ENCODE results near the gene TPI1. TPM values are rescaled to one million over a fixed set of nuclear protein-coding genes. Genes with fewer than 3 reads are reported as not detected.
A peak's percentile ranks its signal among the peaks of the same experiment; 100 is the strongest.

TPI1 gene
- total and polyA plus RNA-seq, 4 donors = 190 to 547 (median 396) TPM

DNA sequence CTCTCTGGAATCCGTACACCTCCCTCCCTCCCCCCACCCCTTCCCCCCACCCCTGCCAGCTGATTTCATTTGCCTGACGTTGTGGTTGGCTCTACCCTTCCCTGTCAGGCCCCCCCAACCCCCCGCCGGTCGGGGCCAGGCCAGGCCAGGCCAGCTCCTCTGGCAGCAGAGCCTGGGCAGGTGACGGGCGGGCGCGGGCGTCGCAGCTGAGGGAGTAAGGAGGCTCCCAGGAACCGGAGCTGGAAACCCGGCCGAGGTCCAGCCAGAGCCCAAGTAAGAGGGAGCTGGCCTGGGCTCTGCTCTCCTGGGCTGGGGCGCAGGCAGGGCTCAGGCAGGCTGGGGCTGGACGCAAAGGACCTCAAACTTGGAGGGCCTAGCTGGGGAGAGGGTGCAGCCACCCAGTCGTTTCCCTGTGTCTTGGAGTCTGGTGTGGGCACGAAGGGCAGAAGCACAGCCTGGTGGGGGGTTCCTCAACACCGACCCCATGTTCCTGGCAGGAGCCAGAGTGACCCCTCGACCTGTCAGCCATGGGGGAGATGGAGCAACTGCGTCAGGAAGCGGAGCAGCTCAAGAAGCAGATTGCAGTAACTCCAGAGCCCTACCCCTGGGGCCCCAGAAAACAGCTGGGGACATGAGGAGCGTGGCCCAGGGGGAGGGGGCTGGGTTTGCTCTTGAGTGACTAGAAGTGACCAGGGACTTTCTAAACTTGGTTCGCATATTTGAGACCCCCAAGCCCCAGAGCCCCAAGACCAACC is 26.4 kb upstream of the TPI1 start, which contains the start of gene GNB3:
Gene GNB3, plus strand, starts transcription at position 165 of the 755 bp plus-strand sequence. Its CDS starts 363 bp downstream, at position 528.
- 75% methylated on average over 24 of the region's 24 CpGs for WGBS

DNA sequence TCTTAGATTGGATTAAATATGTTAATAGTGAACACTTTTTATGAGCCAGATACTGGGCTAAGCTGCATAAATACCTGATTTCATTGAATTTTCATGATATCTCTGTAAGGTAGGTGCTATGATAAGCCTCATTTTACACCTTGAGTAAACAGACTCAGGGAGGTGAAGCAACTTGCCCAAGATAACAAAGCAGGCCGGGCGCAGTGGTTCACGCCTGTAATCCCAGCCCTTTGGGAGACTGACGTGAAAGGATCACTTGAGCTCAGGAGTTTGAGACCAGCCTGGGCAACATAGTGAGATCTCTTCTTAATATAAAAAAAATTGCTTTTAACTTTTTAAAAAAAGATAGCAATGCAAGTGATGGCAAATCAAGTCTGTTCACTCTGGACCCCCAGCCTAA is 25.3 kb upstream of the TPI1 start:
- Histone ChIP-seq H3K36me3 (ENCODE audit: control insufficient read depth in 4 of 4, insufficient read depth in 3 of 4, low read depth in 1 of 4, low read length in 3 of 4) (peaks cover 0 to 2% (median 0%) of the 10 kb centered on the region in 4 donors), H3K27me3 (ENCODE audit: control insufficient read depth in 4 of 4, insufficient read depth in 4 of 4, low read length in 3 of 4) (no peaks in the 10 kb centered on the region), H3K27ac (ENCODE audit: low read depth in 1 of 2, low read length in 2 of 2) (no peak overlapping the region), H3K9me3 (ENCODE audit: control insufficient read depth in 4 of 4, low read length in 3 of 4) (no peaks in the 10 kb centered on the region), H3K4me3 (ENCODE audit: low read depth in 1 of 3, low read length in 3 of 3) (no peak overlapping the region), H3K4me1 (ENCODE audit: control insufficient read depth in 4 of 4, insufficient read depth in 4 of 4, low read length in 3 of 4) (no peaks in the 10 kb centered on the region), H3K9ac (ENCODE audit: low read depth in 1 of 2, low read length in 2 of 2) (no peak overlapping the region)
- no peak for DNase-seq (ENCODE audit: low spot score)
- TF ChIP-seq GABPA (IDR thresholded peaks at IDR 0.05 in 1 of 2, conservative IDR thresholded peaks at IDR 0.05 in 1 of 2) = no peak
- WGBS = 84% methylated on average over 4 of the region's 4 CpGs

More for the DNA sequence above, 26.4 kb upstream of the TPI1 start, which contains the start of gene GNB3:
- Histone ChIP-seq H3K9ac (ENCODE audit: low read depth in 1 of 2, low read length in 2 of 2) (no peak within 1 kb of the TSS), H3K27me3 (ENCODE audit: control insufficient read depth in 4 of 4, insufficient read depth in 4 of 4, low read length in 3 of 4) (no peaks in the 10 kb centered on the region), H3K4me3 (ENCODE audit: low read depth in 1 of 3, low read length in 3 of 3) (no peak within 1 kb of the TSS), H3K36me3 (ENCODE audit: control insufficient read depth in 4 of 4, insufficient read depth in 3 of 4, low read depth in 1 of 4, low read length in 3 of 4) (peaks cover 0 to 2% (median 0%) of the 10 kb centered on the region in 4 donors), H3K4me1 (ENCODE audit: control insufficient read depth in 4 of 4, insufficient read depth in 4 of 4, low read length in 3 of 4) (no peaks in the 10 kb centered on the region), H3K27ac (ENCODE audit: low read depth in 1 of 2, low read length in 2 of 2) (no peak within 1 kb of the TSS), H3K9me3 (ENCODE audit: control insufficient read depth in 4 of 4, low read length in 3 of 4) (no peaks in the 10 kb centered on the region)
- TF ChIP-seq NR2F2 (IDR thresholded peaks at IDR 0.05) (no peak), SP1 (IDR thresholded peaks at IDR 0.05) (no peak), FOXA2 (IDR thresholded peaks at IDR 0.05) (no peak), JUND (IDR thresholded peaks at IDR 0.05) (no peak), RXRA (IDR thresholded peaks at IDR 0.05) (no peak), HNF4G (IDR thresholded peaks at IDR 0.05) (no peak), TAF1 (conservative IDR thresholded peaks at IDR 0.05) (no peak), EGR1 (IDR thresholded peaks at IDR 0.05; ENCODE audit: low read depth in 2 of 2) (no peak)
- TF ChIP-seq, protein P1, sequence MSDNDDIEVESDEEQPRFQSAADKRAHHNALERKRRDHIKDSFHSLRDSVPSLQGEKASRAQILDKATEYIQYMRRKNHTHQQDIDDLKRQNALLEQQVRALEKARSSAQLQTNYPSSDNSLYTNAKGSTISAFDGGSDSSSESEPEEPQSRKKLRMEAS (IDR thresholded peaks at IDR 0.05) = no peak
- TF ChIP-seq, protein P2, sequence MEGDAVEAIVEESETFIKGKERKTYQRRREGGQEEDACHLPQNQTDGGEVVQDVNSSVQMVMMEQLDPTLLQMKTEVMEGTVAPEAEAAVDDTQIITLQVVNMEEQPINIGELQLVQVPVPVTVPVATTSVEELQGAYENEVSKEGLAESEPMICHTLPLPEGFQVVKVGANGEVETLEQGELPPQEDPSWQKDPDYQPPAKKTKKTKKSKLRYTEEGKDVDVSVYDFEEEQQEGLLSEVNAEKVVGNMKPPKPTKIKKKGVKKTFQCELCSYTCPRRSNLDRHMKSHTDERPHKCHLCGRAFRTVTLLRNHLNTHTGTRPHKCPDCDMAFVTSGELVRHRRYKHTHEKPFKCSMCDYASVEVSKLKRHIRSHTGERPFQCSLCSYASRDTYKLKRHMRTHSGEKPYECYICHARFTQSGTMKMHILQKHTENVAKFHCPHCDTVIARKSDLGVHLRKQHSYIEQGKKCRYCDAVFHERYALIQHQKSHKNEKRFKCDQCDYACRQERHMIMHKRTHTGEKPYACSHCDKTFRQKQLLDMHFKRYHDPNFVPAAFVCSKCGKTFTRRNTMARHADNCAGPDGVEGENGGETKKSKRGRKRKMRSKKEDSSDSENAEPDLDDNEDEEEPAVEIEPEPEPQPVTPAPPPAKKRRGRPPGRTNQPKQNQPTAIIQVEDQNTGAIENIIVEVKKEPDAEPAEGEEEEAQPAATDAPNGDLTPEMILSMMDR (IDR thresholded peaks at IDR 0.05; ENCODE audit: low read depth, low read length, missing input control) = no peak
- no peak for DNase-seq (ENCODE audit: low spot score)

DNA sequence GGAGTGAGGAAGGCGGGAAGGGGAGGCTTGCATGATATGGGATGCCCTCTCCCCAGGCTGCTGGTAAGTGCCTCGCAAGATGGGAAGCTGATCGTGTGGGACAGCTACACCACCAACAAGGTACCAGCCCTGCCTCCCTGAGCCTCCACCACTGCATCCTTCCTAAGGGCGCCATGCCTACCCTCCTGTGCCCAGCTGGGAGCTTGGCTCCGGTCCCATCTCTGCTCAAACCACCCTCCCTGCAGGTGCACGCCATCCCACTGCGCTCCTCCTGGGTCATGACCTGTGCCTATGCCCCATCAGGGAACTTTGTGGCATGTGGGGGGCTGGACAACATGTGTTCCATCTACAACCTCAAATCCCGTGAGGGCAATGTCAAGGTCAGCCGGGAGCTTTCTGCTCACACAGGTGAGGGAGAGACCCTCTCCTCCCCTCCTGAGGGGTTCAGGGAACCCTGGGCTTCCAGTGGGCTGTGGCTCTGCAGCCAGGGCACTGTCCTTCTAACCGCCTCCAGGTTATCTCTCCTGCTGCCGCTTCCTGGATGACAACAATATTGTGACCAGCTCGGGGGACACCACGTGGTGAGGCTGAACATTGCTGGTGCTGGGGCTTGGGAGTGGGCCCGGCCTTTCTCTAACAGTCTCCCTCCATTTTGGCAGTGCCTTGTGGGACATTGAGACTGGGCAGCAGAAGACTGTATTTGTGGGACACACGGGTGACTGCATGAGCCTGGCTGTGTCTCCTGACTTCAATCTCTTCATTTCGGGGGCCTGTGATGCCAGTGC is 24.0 kb upstream of the TPI1 start:
- Histone ChIP-seq H3K36me3 (ENCODE audit: control insufficient read depth in 4 of 4, insufficient read depth in 3 of 4, low read depth in 1 of 4, low read length in 3 of 4) (no peaks in the 10 kb centered on the region), H3K4me3 (ENCODE audit: low read depth in 1 of 3, low read length in 3 of 3) (no peak overlapping the region), H3K9ac (ENCODE audit: low read depth in 1 of 2, low read length in 2 of 2) (no peak overlapping the region), H3K4me1 (ENCODE audit: control insufficient read depth in 4 of 4, insufficient read depth in 4 of 4, low read length in 3 of 4) (no peaks in the 10 kb centered on the region), H3K27ac (ENCODE audit: low read depth in 1 of 2, low read length in 2 of 2) (no peak overlapping the region), H3K9me3 (ENCODE audit: control insufficient read depth in 4 of 4, low read length in 3 of 4) (no peaks in the 10 kb centered on the region), H3K27me3 (ENCODE audit: control insufficient read depth in 4 of 4, insufficient read depth in 4 of 4, low read length in 3 of 4) (no peaks in the 10 kb centered on the region)
- 61% methylated on average over 16 of the region's 16 CpGs for WGBS
- no peak for DNase-seq (ENCODE audit: low spot score)
- TF ChIP-seq, protein P2 (IDR thresholded peaks at IDR 0.05; ENCODE audit: low read depth, low read length, missing input control) = peak; percentile 4
- TF ChIP-seq NR2F2 (IDR thresholded peaks at IDR 0.05) = no peak
- no peak for TF ChIP-seq HNF4A (conservative IDR thresholded peaks at IDR 0.05)
- TF ChIP-seq EGR1 (IDR thresholded peaks at IDR 0.05; ENCODE audit: low read depth in 2 of 2) = no peak
- TF ChIP-seq, protein P3, sequence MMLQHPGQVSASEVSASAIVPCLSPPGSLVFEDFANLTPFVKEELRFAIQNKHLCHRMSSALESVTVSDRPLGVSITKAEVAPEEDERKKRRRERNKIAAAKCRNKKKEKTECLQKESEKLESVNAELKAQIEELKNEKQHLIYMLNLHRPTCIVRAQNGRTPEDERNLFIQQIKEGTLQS (IDR thresholded peaks at IDR 0.05) = no peak
- TF ChIP-seq JUND (IDR thresholded peaks at IDR 0.05) = no peak
- TF ChIP-seq GABPA (IDR thresholded peaks at IDR 0.05 in 1 of 2, conservative IDR thresholded peaks at IDR 0.05 in 1 of 2) = no peak
- TF ChIP-seq FOXA1 (IDR thresholded peaks at IDR 0.05) = no peak
- TF ChIP-seq, protein P4, sequence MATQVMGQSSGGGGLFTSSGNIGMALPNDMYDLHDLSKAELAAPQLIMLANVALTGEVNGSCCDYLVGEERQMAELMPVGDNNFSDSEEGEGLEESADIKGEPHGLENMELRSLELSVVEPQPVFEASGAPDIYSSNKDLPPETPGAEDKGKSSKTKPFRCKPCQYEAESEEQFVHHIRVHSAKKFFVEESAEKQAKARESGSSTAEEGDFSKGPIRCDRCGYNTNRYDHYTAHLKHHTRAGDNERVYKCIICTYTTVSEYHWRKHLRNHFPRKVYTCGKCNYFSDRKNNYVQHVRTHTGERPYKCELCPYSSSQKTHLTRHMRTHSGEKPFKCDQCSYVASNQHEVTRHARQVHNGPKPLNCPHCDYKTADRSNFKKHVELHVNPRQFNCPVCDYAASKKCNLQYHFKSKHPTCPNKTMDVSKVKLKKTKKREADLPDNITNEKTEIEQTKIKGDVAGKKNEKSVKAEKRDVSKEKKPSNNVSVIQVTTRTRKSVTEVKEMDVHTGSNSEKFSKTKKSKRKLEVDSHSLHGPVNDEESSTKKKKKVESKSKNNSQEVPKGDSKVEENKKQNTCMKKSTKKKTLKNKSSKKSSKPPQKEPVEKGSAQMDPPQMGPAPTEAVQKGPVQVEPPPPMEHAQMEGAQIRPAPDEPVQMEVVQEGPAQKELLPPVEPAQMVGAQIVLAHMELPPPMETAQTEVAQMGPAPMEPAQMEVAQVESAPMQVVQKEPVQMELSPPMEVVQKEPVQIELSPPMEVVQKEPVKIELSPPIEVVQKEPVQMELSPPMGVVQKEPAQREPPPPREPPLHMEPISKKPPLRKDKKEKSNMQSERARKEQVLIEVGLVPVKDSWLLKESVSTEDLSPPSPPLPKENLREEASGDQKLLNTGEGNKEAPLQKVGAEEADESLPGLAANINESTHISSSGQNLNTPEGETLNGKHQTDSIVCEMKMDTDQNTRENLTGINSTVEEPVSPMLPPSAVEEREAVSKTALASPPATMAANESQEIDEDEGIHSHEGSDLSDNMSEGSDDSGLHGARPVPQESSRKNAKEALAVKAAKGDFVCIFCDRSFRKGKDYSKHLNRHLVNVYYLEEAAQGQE (IDR thresholded peaks at IDR 0.05) = no peak
- no peak for TF ChIP-seq FOXA2 (IDR thresholded peaks at IDR 0.05)
- no peak for TF ChIP-seq RXRA (IDR thresholded peaks at IDR 0.05)

All from liver (tissue), 9 donors.